ENCODE data around the gene CXCL12. TPM values are rescaled to one million over a fixed set of nuclear protein-coding genes. Genes with fewer than 3 reads are reported as not detected.

CXCL12 gene
- total RNA-seq, 4 donors from 2014 or later, result 6.8 to 28.4 (median 13.7) TPM

DNA sequence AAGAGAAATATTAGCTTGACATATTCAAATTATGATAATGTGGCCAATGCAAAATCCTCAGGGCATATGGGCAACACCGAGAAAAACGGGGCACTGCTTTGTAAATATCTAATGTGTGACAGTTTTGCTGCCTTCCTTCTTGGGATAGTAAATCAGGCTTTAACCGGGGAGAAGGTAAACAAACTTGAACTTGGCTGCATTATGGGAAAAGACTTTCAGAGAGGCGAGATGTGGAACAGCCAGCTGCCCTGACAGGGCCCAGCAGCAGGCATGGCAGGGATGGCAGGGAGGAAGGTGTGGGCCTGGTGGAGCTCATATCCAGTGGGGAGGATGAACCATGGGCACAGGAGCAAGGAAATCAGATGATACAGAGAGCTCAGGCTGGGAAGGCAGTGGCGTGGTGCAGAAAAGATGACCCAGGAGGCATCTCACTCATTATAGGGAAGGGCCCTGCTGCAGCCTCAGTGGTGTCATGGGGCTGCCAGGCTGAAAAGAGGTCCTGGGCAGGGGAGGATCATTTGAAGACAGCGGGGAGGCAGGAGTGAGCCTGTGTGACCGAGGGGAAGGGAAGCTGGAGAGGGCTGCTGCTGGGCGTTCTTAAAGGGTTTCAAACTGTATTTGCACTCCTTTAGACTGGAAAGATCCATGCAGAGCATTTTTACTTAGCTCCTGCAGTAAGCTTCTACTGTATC is 26.7 kb downstream of the CXCL12 start:
- H3K27ac ChIP-seq, result no peak overlapping the region
- H3K4me1 ChIP-seq, result peaks cover 0 to 4% (median 0%) of the 10 kb centered on the region in 3 donors
- intact Hi-C loops (cut with DNase I), result no loop called here
- WGBS, 2 donors, result 55 to 63% methylated on average over 8 of the region's 8 CpGs
- H3K27me3 ChIP-seq, result no peaks in the 10 kb centered on the region
- H3K9me3 ChIP-seq, result no peaks in the 10 kb centered on the region
- no peaks in the 10 kb centered on the region for H3K36me3 ChIP-seq
- H3K4me3 ChIP-seq, result no peak overlapping the region
- TF ChIP-seq, protein P1, sequence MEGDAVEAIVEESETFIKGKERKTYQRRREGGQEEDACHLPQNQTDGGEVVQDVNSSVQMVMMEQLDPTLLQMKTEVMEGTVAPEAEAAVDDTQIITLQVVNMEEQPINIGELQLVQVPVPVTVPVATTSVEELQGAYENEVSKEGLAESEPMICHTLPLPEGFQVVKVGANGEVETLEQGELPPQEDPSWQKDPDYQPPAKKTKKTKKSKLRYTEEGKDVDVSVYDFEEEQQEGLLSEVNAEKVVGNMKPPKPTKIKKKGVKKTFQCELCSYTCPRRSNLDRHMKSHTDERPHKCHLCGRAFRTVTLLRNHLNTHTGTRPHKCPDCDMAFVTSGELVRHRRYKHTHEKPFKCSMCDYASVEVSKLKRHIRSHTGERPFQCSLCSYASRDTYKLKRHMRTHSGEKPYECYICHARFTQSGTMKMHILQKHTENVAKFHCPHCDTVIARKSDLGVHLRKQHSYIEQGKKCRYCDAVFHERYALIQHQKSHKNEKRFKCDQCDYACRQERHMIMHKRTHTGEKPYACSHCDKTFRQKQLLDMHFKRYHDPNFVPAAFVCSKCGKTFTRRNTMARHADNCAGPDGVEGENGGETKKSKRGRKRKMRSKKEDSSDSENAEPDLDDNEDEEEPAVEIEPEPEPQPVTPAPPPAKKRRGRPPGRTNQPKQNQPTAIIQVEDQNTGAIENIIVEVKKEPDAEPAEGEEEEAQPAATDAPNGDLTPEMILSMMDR (IDR thresholded peaks at IDR 0.05), result no peak
- no peak for TF ChIP-seq POLR2A (IDR thresholded peaks at IDR 0.05)
- no peak for DNase-seq

DNA sequence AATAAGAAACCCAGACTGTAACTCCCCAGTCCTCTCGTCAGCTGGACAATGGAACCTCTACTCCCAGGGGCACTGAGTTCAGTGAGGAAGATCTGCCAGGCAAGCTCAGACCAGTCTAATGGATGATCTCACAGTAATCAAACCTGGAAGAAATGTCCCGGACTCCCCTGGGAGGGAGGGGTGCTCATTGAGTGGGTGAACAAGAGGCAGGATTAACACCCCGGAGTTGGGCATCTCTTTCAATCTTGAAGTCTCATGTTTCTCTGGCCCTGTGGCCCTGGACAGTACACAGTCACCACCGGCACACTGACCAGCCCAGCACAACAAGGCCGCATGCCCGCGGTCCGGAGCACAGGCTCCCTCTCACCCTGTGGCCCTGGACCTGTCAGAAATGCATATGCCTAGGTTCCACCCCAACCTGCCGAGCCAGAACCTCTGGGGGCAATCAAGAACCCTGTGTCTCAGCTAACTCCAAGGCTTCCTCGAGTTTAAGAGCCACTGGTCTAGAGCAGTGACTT is 27.8 kb downstream of the CXCL12 start:
- Histone ChIP-seq H3K4me3 (no peak overlapping the region), H3K27ac (no peak overlapping the region), H3K27me3 (no peaks in the 10 kb centered on the region), H3K9me3 (no peaks in the 10 kb centered on the region), H3K36me3 (no peaks in the 10 kb centered on the region), H3K4me1 (peaks cover 0 to 11% (median 0%) of the 10 kb centered on the region in 3 donors)
- TF ChIP-seq, protein P1 (IDR thresholded peaks at IDR 0.05), result no peak
- TF ChIP-seq POLR2A (IDR thresholded peaks at IDR 0.05), result no peak
- 77 to 84% methylated on average over 8 of the region's 10 CpGs for whole genome bisulfite sequencing, 2 donors
- intact Hi-C loops (cut with DNase I), result no loop called here
- DNase-seq, result no peak

DNA sequence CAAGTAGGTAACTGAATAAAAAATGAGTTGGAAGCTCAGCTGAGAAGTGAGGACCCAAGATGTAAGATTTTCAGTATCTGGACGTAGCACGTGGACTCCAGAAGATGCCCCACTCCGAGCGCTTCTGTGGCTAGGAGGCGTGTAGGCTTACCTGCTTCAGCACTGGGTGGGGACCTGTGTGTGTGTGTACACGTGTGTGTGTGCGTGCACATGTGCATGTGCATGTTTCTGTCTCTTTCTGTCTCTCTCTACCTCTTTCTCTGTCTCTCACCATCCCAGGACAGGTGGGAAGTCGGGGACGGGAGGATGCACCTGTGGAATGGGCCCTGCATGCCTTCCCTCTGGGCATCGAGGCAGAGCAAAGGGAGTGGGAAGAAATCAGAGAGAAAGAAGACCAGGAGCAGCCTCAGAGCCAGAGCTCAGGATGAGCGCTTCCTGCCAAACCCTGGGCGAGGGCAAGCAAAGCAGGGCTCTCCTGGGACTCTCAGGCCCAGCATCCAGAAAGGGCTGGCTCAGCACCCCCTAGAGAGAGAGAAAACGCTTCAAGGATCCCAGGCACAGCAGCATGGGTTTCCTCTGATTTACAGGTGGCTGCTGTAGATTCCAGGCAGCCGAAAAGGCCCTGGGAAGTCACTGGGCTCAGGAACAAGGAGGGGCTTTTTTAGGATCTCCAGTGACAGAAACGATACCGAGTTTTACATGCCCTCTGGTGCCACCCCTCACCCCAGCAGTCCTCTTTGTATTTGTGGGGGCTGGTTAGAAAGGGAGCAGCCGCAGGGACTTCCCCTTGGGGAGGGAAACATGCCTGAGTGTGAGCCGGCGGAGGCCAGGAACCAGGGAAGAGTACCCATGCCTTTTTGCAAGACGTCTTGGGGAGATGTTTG is 28.5 kb downstream of the CXCL12 start:
- TF ChIP-seq POLR2A (IDR thresholded peaks at IDR 0.05), result no peak
- TF ChIP-seq, protein P1 (IDR thresholded peaks at IDR 0.05), result no peak
- Histone ChIP-seq H3K27me3 (no peaks in the 10 kb centered on the region), H3K4me3 (no peak overlapping the region), H3K27ac (no peak overlapping the region), H3K9me3 (no peaks in the 10 kb centered on the region), H3K4me1 (peaks cover 0 to 15% (median 0%) of the 10 kb centered on the region in 3 donors), H3K36me3 (no peaks in the 10 kb centered on the region)
- DNase-seq, result no peak
- WGBS, 2 donors, result 63 to 69% methylated on average over 7 to 13 of the region's 20 CpGs
- intact Hi-C loops (cut with DNase I), result no loop called here

DNA sequence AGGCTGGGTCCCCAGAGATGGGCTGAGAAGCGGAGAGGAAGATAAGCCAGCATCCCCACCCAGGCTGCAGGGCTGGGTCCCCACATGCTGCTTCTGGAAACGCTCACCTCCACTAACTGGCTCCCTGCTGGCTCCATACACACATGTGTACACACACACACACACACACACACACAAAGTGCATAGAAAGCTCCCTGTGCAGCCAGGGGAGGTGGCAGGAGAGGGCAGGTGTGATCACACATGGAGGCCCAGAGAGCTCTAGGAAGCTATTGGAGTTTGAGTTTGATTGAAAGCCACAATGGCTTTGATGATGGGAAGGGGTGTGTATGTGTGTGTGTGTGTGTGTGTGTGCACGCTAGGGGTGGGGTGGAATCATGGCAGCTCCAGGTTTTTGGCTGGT is 29.3 kb downstream of the CXCL12 start:
- Histone ChIP-seq H3K9me3 (no peaks in the 10 kb centered on the region), H3K27me3 (no peaks in the 10 kb centered on the region), H3K27ac (no peak overlapping the region), H3K36me3 (no peaks in the 10 kb centered on the region), H3K4me3 (no peak overlapping the region), H3K4me1 (peaks cover 0 to 15% (median 0%) of the 10 kb centered on the region in 3 donors)
- TF ChIP-seq POLR2A (IDR thresholded peaks at IDR 0.05), result no peak
- TF ChIP-seq, protein P1 (IDR thresholded peaks at IDR 0.05), result no peak
- intact Hi-C loops (cut with DNase I), result no loop called here
- WGBS, 2 donors, result 79 to 86% methylated on average over 2 to 3 of the region's 3 CpGs
- no peak for DNase-seq

DNA sequence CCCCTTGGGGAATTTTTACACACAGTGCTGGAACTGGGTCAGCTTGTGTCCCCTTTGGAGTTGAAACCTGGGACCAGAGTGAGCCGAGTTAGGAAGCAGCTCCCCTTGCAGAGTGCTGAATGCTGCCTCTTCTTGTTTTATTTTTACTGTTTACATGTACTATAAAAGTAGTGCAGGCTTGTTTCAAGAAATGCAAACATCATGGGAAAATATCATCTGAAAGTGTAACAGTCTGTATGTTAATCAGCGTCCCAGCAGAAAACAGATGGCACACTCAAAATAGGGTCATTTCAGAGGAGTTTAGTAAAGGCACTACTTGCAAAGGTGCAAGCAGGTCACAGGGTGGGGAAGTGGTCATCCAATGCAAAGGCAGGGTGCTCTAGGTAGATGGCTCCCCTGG is 30.1 kb downstream of the CXCL12 start:
- WGBS, 2 donors, result 57 to 81% methylated on average over 2 of the region's 2 CpGs
- Histone ChIP-seq H3K4me3 (no peak overlapping the region), H3K27me3 (no peaks in the 10 kb centered on the region), H3K9me3 (no peaks in the 10 kb centered on the region), H3K36me3 (no peaks in the 10 kb centered on the region), H3K4me1 (peaks cover 0 to 15% (median 0%) of the 10 kb centered on the region in 3 donors), H3K27ac (no peak overlapping the region)
- TF ChIP-seq POLR2A (IDR thresholded peaks at IDR 0.05), result no peak
- TF ChIP-seq, protein P1 (IDR thresholded peaks at IDR 0.05), result no peak
- intact Hi-C loops (cut with DNase I), result no loop called here
- no peak for DNase-seq

All from esophagus squamous epithelium (tissue), 5 donors.